GM18505 (cell line): Measurements from ENCODE around the gene PDZRN4.
"Not testable (repeated sequence)": the region's sequence is repeated elsewhere in the genome, so short reads cannot be mapped to it uniquely, and the experiment has no call there.

Experiments used
- ATAC-seq: cut with Tn5 transposase; IDR thresholded peaks from one replicate; pipeline ENCODE4 v1.9.1; 2021; ENCODE audit not compliant: unreplicated experiment
- POLR2A ChIP-seq: IDR thresholded peaks from 4 replicates; pipeline ENCODE4 v1.6.1; 2011; ENCODE audit warnings: borderline replicate concordance; ENCODE audit not compliant: insufficient read depth, insufficient read length; ENCODE audit errors: extremely low read depth

PDZRN4 gene

DNA sequence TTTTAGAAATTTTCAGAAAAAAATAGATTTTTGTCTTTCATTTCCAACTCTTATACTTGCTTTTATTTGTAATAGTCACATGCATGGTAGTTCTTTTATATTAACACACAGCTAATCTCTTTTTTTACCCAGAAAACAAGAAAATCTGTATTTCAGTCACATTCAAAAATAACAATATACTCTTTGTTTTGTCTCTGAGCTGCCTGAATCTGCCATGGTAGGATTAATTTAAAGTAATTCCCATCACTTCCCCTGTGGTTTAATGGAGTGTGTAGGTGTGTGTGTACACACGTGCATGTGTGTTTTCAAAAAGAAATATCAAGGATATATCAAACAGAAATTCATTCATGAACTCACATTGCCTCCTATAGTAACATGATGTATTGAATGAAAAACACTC, 42.6 kb downstream of the PDZRN4 start:
- ATAC-seq: no peak
- TF ChIP-seq POLR2A: no peak

- TF ChIP-seq POLR2A: no peak
- ATAC-seq: no peak
Observed at GRCh38 chr12:41234692-41235091, 46.6 kb downstream of the PDZRN4 start.

- no peak for TF ChIP-seq POLR2A
- no peak for ATAC-seq
Observed at GRCh38 chr12:41242603-41243002, 54.5 kb downstream of the PDZRN4 start.

DNA sequence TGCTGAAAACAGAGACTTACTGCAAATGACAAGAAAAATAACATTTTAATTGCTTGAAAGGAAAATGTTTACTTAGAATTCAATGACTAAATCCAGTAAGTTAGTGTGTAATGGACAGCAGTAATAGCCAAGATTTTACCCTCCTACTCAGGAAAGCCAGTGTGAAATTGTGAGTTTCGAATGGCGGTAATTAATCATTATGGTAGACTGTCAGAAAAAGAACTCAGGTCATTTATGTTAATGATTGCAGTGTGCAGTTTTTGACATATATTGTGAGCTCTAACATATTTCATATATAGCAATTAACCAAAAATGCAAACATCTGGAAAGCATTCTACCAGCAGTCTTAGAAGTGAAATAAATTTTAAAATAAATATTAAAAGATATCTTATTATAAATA, 60.3 kb downstream of the PDZRN4 start:
- ATAC-seq: no peak

GRCh38 chr12:41250748-41251147, 62.6 kb downstream of the PDZRN4 start:
- TF ChIP-seq POLR2A: no peak
- ATAC-seq: no peak

More for the DNA sequence above, 60.3 kb downstream of the PDZRN4 start:
- no peak for TF ChIP-seq POLR2A

DNA sequence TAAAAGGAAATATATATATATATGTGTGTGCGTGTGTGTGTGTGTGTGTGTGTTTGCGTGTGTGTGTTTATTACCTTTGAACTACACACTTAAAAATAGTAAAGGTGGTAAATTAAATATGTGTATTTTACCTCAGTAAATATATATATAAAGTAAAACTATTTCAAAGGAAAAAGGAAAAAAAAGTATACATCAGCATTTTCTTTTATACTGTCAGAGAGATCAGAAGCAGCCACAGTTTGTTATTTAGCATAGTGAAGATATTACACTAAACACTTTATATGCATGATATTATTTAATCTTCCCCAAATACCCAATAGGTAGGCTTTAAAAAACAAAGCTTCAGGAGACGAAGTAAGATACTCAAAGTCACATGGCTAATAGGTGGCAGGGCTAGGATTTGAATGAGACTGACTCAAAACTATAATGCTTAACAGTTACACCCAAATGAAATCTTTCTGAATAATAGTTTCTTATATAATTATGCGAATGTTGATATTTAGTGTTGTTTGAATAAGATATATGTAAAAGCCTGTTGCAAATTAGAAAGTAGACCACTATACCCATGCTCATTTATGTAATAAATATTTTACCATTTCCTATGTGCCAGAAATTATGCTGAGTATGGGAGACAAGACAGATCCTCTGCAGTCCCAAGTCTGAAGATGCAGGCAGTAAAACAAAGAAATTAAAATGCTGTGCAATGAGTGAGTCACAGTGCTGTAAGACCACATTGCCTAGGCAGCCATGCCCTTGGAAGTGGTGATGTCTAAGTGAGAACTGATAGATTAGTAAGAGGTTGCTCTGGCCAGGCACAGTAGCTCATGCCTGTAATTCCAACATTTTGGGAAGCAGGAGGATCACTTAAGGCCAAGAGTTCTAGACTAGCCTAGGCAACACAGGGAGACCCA, 66.1 kb downstream of the PDZRN4 start:
- ATAC-seq: no peak
- no peak for TF ChIP-seq POLR2A

DNA sequence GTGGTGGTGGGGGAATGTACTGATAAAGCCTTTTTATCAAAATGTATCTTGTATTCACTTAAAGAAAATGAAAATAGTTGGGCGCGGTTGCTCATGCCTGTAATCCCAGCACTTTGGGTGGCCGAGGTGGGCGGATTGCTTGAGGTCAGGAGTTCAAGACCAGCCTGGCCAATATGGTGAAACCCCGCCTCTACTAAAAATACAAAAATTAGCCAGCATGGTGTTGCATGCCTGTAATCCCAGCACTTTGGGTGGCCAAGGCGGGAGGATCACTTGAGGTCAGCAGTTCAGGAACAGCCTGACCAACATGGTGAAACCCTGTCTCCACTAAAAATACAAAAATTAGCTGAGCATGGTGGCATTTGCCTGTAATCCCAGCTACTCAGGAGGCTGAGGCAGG, 75.1 kb downstream of the PDZRN4 start:
- ATAC-seq: not testable (repeated sequence)

- ATAC-seq: no peak
Observed at GRCh38 chr12:41264281-41264680, 76.2 kb downstream of the PDZRN4 start.

GRCh38 chr12:41269056-41269455, 80.9 kb downstream of the PDZRN4 start:
- TF ChIP-seq POLR2A: no peak
- ATAC-seq: no peak

More at GRCh38 chr12:41264281-41264680, 76.2 kb downstream of the PDZRN4 start:
- no peak for TF ChIP-seq POLR2A

DNA sequence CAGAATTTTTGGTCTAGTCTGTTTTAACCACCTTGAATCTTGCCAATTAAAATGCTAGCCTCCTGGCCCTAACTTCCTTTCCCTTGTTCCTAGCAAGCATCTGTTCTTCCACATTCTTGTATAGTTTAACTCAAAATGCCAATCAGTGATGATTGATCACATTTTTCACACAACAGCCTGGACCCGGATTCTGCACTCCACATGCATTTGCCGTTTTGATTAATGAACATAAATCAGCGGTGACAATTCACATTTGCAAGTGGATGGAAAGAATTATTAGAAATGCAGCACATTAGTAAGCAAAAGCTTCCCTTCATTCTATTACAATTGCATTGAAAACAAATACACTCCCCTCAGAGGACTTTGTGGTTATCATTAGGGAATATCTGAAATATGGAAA, 83.4 kb downstream of the PDZRN4 start:
- no peak for ATAC-seq
- TF ChIP-seq POLR2A: no peak

DNA sequence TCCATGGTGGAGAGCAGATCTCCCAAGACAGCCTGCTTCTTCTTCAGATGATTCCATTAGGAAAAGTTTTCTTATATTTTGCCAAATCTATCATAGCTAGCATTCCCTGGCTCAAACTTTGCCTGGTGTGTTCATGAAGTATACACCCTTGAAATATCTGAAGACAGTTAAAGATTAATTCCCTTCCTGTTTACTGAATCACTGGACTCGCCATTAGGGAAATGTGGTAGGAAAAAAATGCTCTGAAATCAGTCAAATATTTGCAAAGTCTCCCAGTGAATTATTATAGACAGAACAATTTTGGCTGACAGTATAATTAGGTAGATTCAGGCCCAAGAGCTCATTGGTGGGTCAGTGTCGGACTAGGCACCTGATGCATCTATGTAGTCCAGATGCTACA, 86.5 kb downstream of the PDZRN4 start:
- TF ChIP-seq POLR2A: no peak
- ATAC-seq: no peak

DNA sequence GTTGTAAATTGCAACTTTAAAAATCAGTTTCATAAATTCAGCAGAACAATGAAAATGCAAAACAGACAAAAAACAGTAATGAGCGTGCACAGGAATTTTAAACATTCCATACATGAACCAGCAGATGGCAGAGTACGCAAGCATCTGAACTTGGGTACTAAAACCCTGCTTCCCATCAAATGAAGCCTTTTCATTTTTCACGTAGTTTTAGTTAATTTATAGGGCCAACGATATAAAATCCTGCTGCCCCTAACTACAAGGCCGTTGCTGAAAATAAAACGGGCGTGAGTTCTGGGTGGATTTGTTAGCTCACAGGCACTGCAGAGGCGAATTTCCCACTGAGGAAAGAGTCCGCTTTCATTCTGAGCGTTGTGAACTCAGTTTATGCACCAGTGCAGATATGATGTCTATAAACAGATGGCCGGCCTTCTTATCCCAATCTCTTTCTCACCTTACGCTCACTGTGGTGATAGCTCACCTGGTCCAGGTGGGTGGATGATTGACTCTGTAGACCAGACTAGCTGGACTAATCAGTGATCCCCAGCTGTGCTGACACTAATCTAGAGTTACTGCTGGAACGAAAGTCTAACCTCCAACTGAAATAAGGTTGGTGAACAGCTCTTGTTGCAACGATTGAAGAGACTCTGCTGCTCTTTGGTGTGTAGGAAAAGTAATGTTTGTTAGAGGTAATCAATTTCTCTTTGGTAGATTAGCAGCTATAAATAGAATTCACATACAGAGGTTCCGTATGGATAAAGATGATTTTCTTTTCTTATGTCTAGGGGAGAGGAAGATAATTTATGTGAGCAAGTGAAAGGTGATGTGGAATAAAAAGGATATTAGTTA, 89.2 kb downstream of the PDZRN4 start:
- TF ChIP-seq POLR2A: no peak
- peak; percentile 69 for ATAC-seq

- no peak for ATAC-seq
- no peak for TF ChIP-seq POLR2A
Observed at GRCh38 chr12:41277946-41278267, 89.8 kb downstream of the PDZRN4 start.

DNA sequence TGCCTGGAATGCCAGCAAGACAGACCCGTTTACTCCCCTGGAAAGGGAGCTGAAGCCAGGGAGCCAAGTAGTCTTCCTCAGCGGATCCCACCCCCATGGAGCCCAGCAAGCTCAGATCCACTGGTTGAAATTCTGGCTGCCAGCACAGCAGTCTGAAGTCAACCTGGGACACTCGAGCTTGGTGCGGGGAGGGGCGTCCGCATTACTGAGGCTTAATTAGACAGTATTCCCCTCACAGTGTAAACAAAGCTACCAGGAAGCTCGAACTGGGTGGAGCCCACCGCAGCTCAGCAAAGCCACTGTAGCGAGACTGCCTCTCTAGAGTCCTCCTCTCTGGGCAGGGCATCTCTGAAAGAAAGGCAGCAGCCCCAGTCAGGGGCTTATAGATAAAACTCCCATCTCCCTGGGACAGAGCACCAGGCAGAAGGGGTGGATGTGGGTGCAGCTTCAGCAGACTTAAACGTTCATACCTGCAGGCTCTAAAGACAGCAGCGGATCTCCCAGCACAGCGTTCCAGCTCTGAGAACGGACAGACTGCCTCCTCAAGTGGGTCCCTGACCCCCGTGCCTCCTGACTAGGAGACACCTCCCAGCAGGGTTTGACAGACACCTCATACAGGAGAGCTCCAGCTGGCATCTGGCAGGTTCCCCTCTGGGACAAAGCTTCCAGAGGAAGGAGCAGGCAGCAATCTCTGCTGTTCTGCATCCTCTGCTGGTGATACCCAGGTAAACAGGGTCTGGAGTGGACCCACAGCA, 92.4 kb downstream of the PDZRN4 start:
- not testable (repeated sequence) for ATAC-seq

- not testable (repeated sequence) for ATAC-seq
Observed at GRCh38 chr12:41285470-41285869, 97.3 kb downstream of the PDZRN4 start.
